GM19372 (cell line): ENCODE results near the gene BABAM2.
"Not testable (repeated sequence)": the region's sequence is repeated elsewhere in the genome, so short reads cannot be mapped to it uniquely, and the experiment has no call there.

Experiments
- ATAC-seq: cut with Tn5 transposase; IDR thresholded peaks from one replicate; pipeline ENCODE4 v1.9.1; 2021; ENCODE audit warnings: mild to moderate bottlenecking, low read depth, moderate library complexity; ENCODE audit not compliant: unreplicated experiment

BABAM2 gene

GRCh38 chr2:28361991-28362710, 471.6 kb downstream of the BABAM2 start:
- no peak for ATAC-seq

- ATAC-seq, result no peak
Measured at GRCh38 chr2:28362991-28363521, 472.5 kb downstream of the BABAM2 start.

GRCh38 chr2:28363686-28364280, 473.3 kb downstream of the BABAM2 start:
- no peak for ATAC-seq

- no peak for ATAC-seq
Measured at GRCh38 chr2:28364610-28365009, 474.1 kb downstream of the BABAM2 start.

- no peak for ATAC-seq
Measured at GRCh38 chr2:28365158-28365557, 474.6 kb downstream of the BABAM2 start.

- ATAC-seq, result no peak
Measured at GRCh38 chr2:28366149-28366495, 475.6 kb downstream of the BABAM2 start.

- no peak for ATAC-seq
Measured at GRCh38 chr2:28366496-28367282, 476.2 kb downstream of the BABAM2 start.

- no peak for ATAC-seq
Measured at GRCh38 chr2:28367667-28368356, 477.3 kb downstream of the BABAM2 start.

- ATAC-seq, result no peak
Measured at GRCh38 chr2:28368357-28368798, 477.8 kb downstream of the BABAM2 start.

- ATAC-seq, result no peak
Measured at GRCh38 chr2:28369358-28369757, 478.8 kb downstream of the BABAM2 start.

- ATAC-seq, result no peak
Measured at GRCh38 chr2:28370354-28370753, 479.8 kb downstream of the BABAM2 start.

GRCh38 chr2:28371728-28372127, 481.2 kb downstream of the BABAM2 start:
- ATAC-seq, result not testable (repeated sequence)

GRCh38 chr2:28373854-28374253, 483.3 kb downstream of the BABAM2 start:
- ATAC-seq, result no peak

GRCh38 chr2:28374331-28374730, 483.8 kb downstream of the BABAM2 start:
- ATAC-seq, result no peak

- no peak for ATAC-seq
Measured at GRCh38 chr2:28375236-28375635, 484.7 kb downstream of the BABAM2 start.

- ATAC-seq, result no peak
Measured at GRCh38 chr2:28375742-28376631, 485.5 kb downstream of the BABAM2 start.

GRCh38 chr2:28377195-28377816, 486.8 kb downstream of the BABAM2 start:
- ATAC-seq, result no peak

- no peak for ATAC-seq
Measured at GRCh38 chr2:28377984-28378678, 487.6 kb downstream of the BABAM2 start.
